ENCODE results near the gene HJURP. TPM values are rescaled to one million over a fixed set of nuclear protein-coding genes. Genes with fewer than 3 reads are reported as not detected.
"Not testable (repeated sequence)": the region's sequence is repeated elsewhere in the genome, so short reads cannot be mapped to it uniquely, and the experiment has no call there.

The HJURP gene
- total RNA-seq: 38.2 and 40.4 TPM in 2 replicates

- Mint-ChIP-seq H3K27me3 (ENCODE audit: insufficient read depth) (no peaks in the 10 kb centered on the region), H3K27ac (peak within 1 kb of the TSS; percentile 97), H3K4me1 (ENCODE audit: low read depth) (peaks cover 63% of the 10 kb centered on the region), H3K9me3 (no peaks in the 10 kb centered on the region), H3K36me3 (ENCODE audit: low read depth) (peaks cover 22% of the 10 kb centered on the region), H3K4me3 (peak within 1 kb of the TSS; percentile 94)
- intact Hi-C loops (cut with micrococcal nuclease): loop anchor here (1.0 to 10.0 kb wide), 7 partner anchors 14 to 1300 kb away; partner anchors contain the start of genes ATG16L1, EIF4E2, GIGYF2 and MSL3B
- DNase-seq (ENCODE audit: low spot score): peak; percentile 95
Measured at GRCh38 chr2:233854241-233854981, at the start of gene HJURP. HJURP (minus strand) TSS chr2:233854535; CDS start chr2:233854500, 35 bp downstream.

- H3K9me3 Mint-ChIP-seq: no peaks in the 10 kb centered on the region
- H3K4me3 Mint-ChIP-seq: no peak overlapping the region
- no peaks in the 10 kb centered on the region for H3K36me3 Mint-ChIP-seq (ENCODE audit: low read depth)
- H3K27ac Mint-ChIP-seq: no peak overlapping the region
- no peaks in the 10 kb centered on the region for H3K4me1 Mint-ChIP-seq (ENCODE audit: low read depth)
- peaks cover 16% of the 10 kb centered on the region for H3K27me3 Mint-ChIP-seq (ENCODE audit: insufficient read depth)
- intact Hi-C loops (cut with micrococcal nuclease): no loop called here
- DNase-seq (ENCODE audit: low spot score): no peak
Measured at GRCh38 chr2:233901884-233902283, 47.5 kb upstream of the HJURP start.

GRCh38 chr2:233901367-233901766 lies 47.0 kb upstream of the HJURP start:
- DNase-seq (ENCODE audit: low spot score): no peak
- Mint-ChIP-seq H3K4me1 (ENCODE audit: low read depth) (no peaks in the 10 kb centered on the region), H3K27ac (no peak overlapping the region), H3K27me3 (ENCODE audit: insufficient read depth) (peaks cover 17% of the 10 kb centered on the region), H3K4me3 (no peak overlapping the region), H3K9me3 (no peaks in the 10 kb centered on the region), H3K36me3 (ENCODE audit: low read depth) (no peaks in the 10 kb centered on the region)
- intact Hi-C loops (cut with micrococcal nuclease): no loop called here

- H3K4me3 Mint-ChIP-seq; H3K36me3 Mint-ChIP-seq (ENCODE audit: low read depth); H3K27ac Mint-ChIP-seq; intact Hi-C loops (cut with micrococcal nuclease); H3K9me3 Mint-ChIP-seq; DNase-seq (ENCODE audit: low spot score); H3K4me1 Mint-ChIP-seq (ENCODE audit: low read depth): not testable (repeated sequence)
- peaks cover 15% of the 10 kb centered on the region for H3K27me3 Mint-ChIP-seq (ENCODE audit: insufficient read depth)
Measured at GRCh38 chr2:233896253-233896652, 41.9 kb upstream of the HJURP start.

- H3K36me3 Mint-ChIP-seq (ENCODE audit: low read depth): no peaks in the 10 kb centered on the region
- intact Hi-C loops (cut with micrococcal nuclease): no loop called here
- DNase-seq (ENCODE audit: low spot score): no peak
- no peak overlapping the region for H3K27ac Mint-ChIP-seq
- H3K9me3 Mint-ChIP-seq: no peaks in the 10 kb centered on the region
- no peaks in the 10 kb centered on the region for H3K4me1 Mint-ChIP-seq (ENCODE audit: low read depth)
- peaks cover 10% of the 10 kb centered on the region for H3K27me3 Mint-ChIP-seq (ENCODE audit: insufficient read depth)
- no peak overlapping the region for H3K4me3 Mint-ChIP-seq
Measured at GRCh38 chr2:233892793-233893192, 38.5 kb upstream of the HJURP start.

- Mint-ChIP-seq H3K4me1 (ENCODE audit: low read depth) (no peaks in the 10 kb centered on the region), H3K27ac (no peak overlapping the region), H3K4me3 (no peak overlapping the region), H3K36me3 (ENCODE audit: low read depth) (peaks cover 1% of the 10 kb centered on the region), H3K9me3 (peaks cover 35% of the 10 kb centered on the region), H3K27me3 (ENCODE audit: insufficient read depth) (peaks cover 18% of the 10 kb centered on the region)
- no peak for DNase-seq (ENCODE audit: low spot score)
- intact Hi-C loops (cut with micrococcal nuclease): no loop called here
Measured at GRCh38 chr2:233882353-233882752, 28.0 kb upstream of the HJURP start.

- H3K4me1 Mint-ChIP-seq (ENCODE audit: low read depth); H3K4me3 Mint-ChIP-seq; intact Hi-C loops (cut with micrococcal nuclease); H3K36me3 Mint-ChIP-seq (ENCODE audit: low read depth); DNase-seq (ENCODE audit: low spot score); H3K27ac Mint-ChIP-seq: not testable (repeated sequence)
- H3K27me3 Mint-ChIP-seq (ENCODE audit: insufficient read depth): peaks cover 37% of the 10 kb centered on the region
- peaks cover 11% of the 10 kb centered on the region for H3K9me3 Mint-ChIP-seq
Measured at GRCh38 chr2:233872125-233872524, 17.8 kb upstream of the HJURP start.

GRCh38 chr2:233871432-233871831 lies 17.1 kb upstream of the HJURP start:
- intact Hi-C loops (cut with micrococcal nuclease): no loop called here
- no peak for DNase-seq (ENCODE audit: low spot score)
- Mint-ChIP-seq H3K4me3 (no peak overlapping the region), H3K36me3 (ENCODE audit: low read depth) (peaks cover 15% of the 10 kb centered on the region), H3K9me3 (peaks cover 11% of the 10 kb centered on the region), H3K4me1 (ENCODE audit: low read depth) (peaks cover 11% of the 10 kb centered on the region), H3K27ac (no peak overlapping the region), H3K27me3 (ENCODE audit: insufficient read depth) (peaks cover 37% of the 10 kb centered on the region)

GRCh38 chr2:233867993-233868532 lies 13.7 kb upstream of the HJURP start, which contains the start of gene MSL3B:
MSL3B (minus strand) TSS chr2:233868386.
- Mint-ChIP-seq H3K36me3 (ENCODE audit: low read depth) (peaks cover 23% of the 10 kb centered on the region), H3K9me3 (peaks cover 11% of the 10 kb centered on the region), H3K4me1 (ENCODE audit: low read depth) (peaks cover 24% of the 10 kb centered on the region), H3K4me3 (peak within 1 kb of the TSS; percentile 93), H3K27me3 (ENCODE audit: insufficient read depth) (peaks cover 27% of the 10 kb centered on the region), H3K27ac (peak within 1 kb of the TSS; percentile 92)
- intact Hi-C loops (cut with micrococcal nuclease): loop anchor here (1.0 to 10.0 kb wide), 2 partner anchors 14 to 167 kb away; partner anchors contain the start of gene HJURP
- peak; percentile 55 for DNase-seq (ENCODE audit: low spot score)

- Mint-ChIP-seq H3K27ac (no peak overlapping the region), H3K27me3 (ENCODE audit: insufficient read depth) (peaks cover 13% of the 10 kb centered on the region), H3K4me1 (ENCODE audit: low read depth) (peaks cover 24% of the 10 kb centered on the region), H3K4me3 (peak overlapping the region; percentile 93), H3K36me3 (ENCODE audit: low read depth) (peaks cover 23% of the 10 kb centered on the region), H3K9me3 (peaks cover 11% of the 10 kb centered on the region)
- no peak for DNase-seq (ENCODE audit: low spot score)
- intact Hi-C loops (cut with micrococcal nuclease): loop anchor here (10.0 kb wide), 1 partner anchor 168 kb away; no protein-coding TSS in a partner anchor
Measured at GRCh38 chr2:233866479-233866878, 12.1 kb upstream of the HJURP start.

GRCh38 chr2:233865838-233866237 lies 11.5 kb upstream of the HJURP start:
- peaks cover 9% of the 10 kb centered on the region for H3K27me3 Mint-ChIP-seq (ENCODE audit: insufficient read depth)
- intact Hi-C loops (cut with micrococcal nuclease): loop anchor here (10.0 kb wide), 1 partner anchor 169 kb away; no protein-coding TSS in a partner anchor

GRCh38 chr2:233862261-233862768 lies 8.0 kb upstream of the HJURP start:
- Mint-ChIP-seq H3K27me3 (ENCODE audit: insufficient read depth) (no peaks in the 10 kb centered on the region), H3K9me3 (no peaks in the 10 kb centered on the region), H3K36me3 (ENCODE audit: low read depth) (peaks cover 16% of the 10 kb centered on the region), H3K4me1 (ENCODE audit: low read depth) (peaks cover 22% of the 10 kb centered on the region), H3K27ac (no peak overlapping the region), H3K4me3 (no peak overlapping the region)
- DNase-seq (ENCODE audit: low spot score): no peak
- intact Hi-C loops (cut with micrococcal nuclease): loop anchor here (10.0 kb wide), 1 partner anchor 172 kb away; no protein-coding TSS in a partner anchor

More at GRCh38 chr2:233865838-233866237, 11.5 kb upstream of the HJURP start:
- peaks cover 24% of the 10 kb centered on the region for H3K4me1 Mint-ChIP-seq (ENCODE audit: low read depth)
- H3K9me3 Mint-ChIP-seq: peaks cover 11% of the 10 kb centered on the region
- no peak overlapping the region for H3K4me3 Mint-ChIP-seq
- DNase-seq (ENCODE audit: low spot score): no peak
- no peak overlapping the region for H3K27ac Mint-ChIP-seq
- peaks cover 23% of the 10 kb centered on the region for H3K36me3 Mint-ChIP-seq (ENCODE audit: low read depth)

- H3K9me3 Mint-ChIP-seq: no peaks in the 10 kb centered on the region
- intact Hi-C loops (cut with micrococcal nuclease): loop anchor here (5.0 to 10.0 kb wide), 5 partner anchors 134 to 1304 kb away; partner anchors contain the start of genes ATG16L1, EIF4E2, TIGD1 and USP40
- H3K27ac Mint-ChIP-seq: no peak overlapping the region
- H3K4me1 Mint-ChIP-seq (ENCODE audit: low read depth): peaks cover 24% of the 10 kb centered on the region
- DNase-seq (ENCODE audit: low spot score): no peak
- no peaks in the 10 kb centered on the region for H3K27me3 Mint-ChIP-seq (ENCODE audit: insufficient read depth)
- H3K4me3 Mint-ChIP-seq: no peak overlapping the region
- H3K36me3 Mint-ChIP-seq (ENCODE audit: low read depth): peaks cover 6% of the 10 kb centered on the region
Measured at GRCh38 chr2:233858331-233858730, 4.0 kb upstream of the HJURP start.

All from activated T-helper 1 cell treated with anti-CD3 and anti-CD28 coated beads, Interleukin-12 subunit alpha, Interleukin-12 subunit beta, Interleukin-2, Interleukin-4 antibody, amounts not matched to agents 30 ng/mL and 10 ng/mL and 1 ng/mL, durations not matched to agents 14 hours and 24 hours and 36 hours (primary cell).